PC-3 (cell line): Measurements from ENCODE around the gene DDX39B.

Experiments
- CTCF ChIP-seq: fragments of 300-600 bp; sonication (generic); conservative IDR thresholded peaks from 2 replicates; pipeline ENCODE4 v1.5.1; 2017; ENCODE audit warnings: antibody characterized with exemption, low read depth, mild to moderate bottlenecking, low read length
- EZH2phosphoT487 ChIP-seq: fragments of 300-600 bp; sonication (generic); IDR thresholded peaks from 2 replicates; pipeline ENCODE4 v1.6.1; 2018; ENCODE audit warnings: mild to moderate bottlenecking, antibody characterized with exemption, low read length, borderline replicate concordance

- no peak for TF ChIP-seq CTCF
- TF ChIP-seq EZH2phosphoT487, result no peak
Observed at GRCh38 chr6:31557443-31558317, 15.9 kb upstream of the DDX39B start.
